Measurements from ENCODE around the gene BTG1. TPM values are rescaled to one million over a fixed set of nuclear protein-coding genes. Genes with fewer than 3 reads are reported as not detected.

BTG1 gene
- total and polyA plus RNA-seq, 2 of the 8 experiments (the other 6 are each of a cell fraction or from before 2014, with no cell fraction given), result 17.1 to 32.7 TPM

DNA sequence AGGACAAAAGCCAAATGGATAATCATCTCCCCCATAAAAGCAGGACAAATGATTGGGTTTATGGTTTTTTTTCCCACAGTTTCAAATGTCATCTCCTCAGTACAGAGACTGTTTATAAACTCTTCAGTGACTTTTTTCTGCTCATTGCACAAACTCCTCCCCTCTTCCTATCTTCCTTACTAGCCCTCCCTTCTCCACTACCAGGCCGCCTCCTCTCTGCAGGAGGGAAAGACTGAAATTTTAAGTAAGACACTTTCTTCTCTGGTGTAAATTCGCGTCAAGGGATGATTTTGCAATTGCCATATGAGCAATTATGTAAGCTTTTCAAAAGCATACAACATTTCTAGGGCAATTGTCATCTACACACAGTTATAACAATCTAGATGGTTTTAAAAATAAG lies 37.0 kb downstream of the BTG1 start:
- Histone ChIP-seq H3K4me3 (ENCODE audit: extremely low read depth in 1 of 4, insufficient read depth in 2 of 4, low read depth in 3 of 4, low read length in 4 of 4) (no peak overlapping the region), H3K4ac (replicated peaks; ENCODE audit: insufficient read length, low read depth, low read length) (no peak overlapping the region), H3K9me3 (ENCODE audit: insufficient read depth in 2 of 2, low read depth in 1 of 2, low read length in 1 of 2) (no peaks in the 10 kb centered on the region), H4K5ac (ENCODE audit: insufficient read length, low read depth, low read length) (no peak overlapping the region), H3K18ac (ENCODE audit: extremely low read depth, low read length) (no peak overlapping the region), H4K8ac (ENCODE audit: extremely low read depth, insufficient read depth, low read length) (no peak overlapping the region), H2AFZ (ENCODE audit: low read length) (no peak overlapping the region), H4K20me1 (replicated peaks in 1 of 2; ENCODE audit: control insufficient read depth in 1 of 2, insufficient read depth in 2 of 2, low read length in 2 of 2) (no peaks in the 10 kb centered on the region), H3K27ac (ENCODE audit: low read depth, low read length) (no peak overlapping the region), H2BK15ac (ENCODE audit: low read length) (no peak overlapping the region), H3K4me1 (replicated peaks in 1 of 4; ENCODE audit: control insufficient read depth in 3 of 4, insufficient read depth in 4 of 4, low read length in 3 of 4) (peaks cover 6 to 23% (median 17%) of the 10 kb centered on the region in 4 experiments), H3K14ac (ENCODE audit: insufficient read length) (no peak overlapping the region), H2BK20ac (ENCODE audit: low read length) (no peak overlapping the region), H2BK12ac (ENCODE audit: low read depth, low read length) (no peak overlapping the region), H3K79me1 (ENCODE audit: low read depth, low read length) (no peaks in the 10 kb centered on the region), H4K91ac (replicated peaks; ENCODE audit: insufficient read length, low read length) (no peak overlapping the region), H3K79me2 (ENCODE audit: control insufficient read depth in 1 of 2, insufficient read depth in 2 of 2, low read length in 2 of 2) (peaks cover 0 to 34% of the 10 kb centered on the region in 2 experiments; a peak in 2 of 4 replicates), H3K36me3 (ENCODE audit: control insufficient read depth in 2 of 4, insufficient read depth in 4 of 4, low read length in 3 of 4) (no peaks in the 10 kb centered on the region), H3K56ac (replicated peaks; ENCODE audit: insufficient read length, low read depth, low read length) (no peak overlapping the region), H3K4me2 (ENCODE audit: insufficient read depth in 1 of 2, low read depth in 2 of 2, low read length in 2 of 2) (no peak overlapping the region; a peak in 1 of 4 replicates), H3K27me3 (replicated peaks in 1 of 4; ENCODE audit: control insufficient read depth in 3 of 4, extremely low read depth in 1 of 4, insufficient read depth in 3 of 4, low read length in 3 of 4) (no peaks in the 10 kb centered on the region), H2AK5ac (ENCODE audit: low read depth, low read length) (no peak overlapping the region), H3K23me2 (ENCODE audit: low read depth, low read length) (no peaks in the 10 kb centered on the region), H2BK120ac (replicated peaks; ENCODE audit: low read depth, low read length) (no peak overlapping the region), H3K9ac (replicated peaks in 1 of 4; ENCODE audit: extremely low read depth in 1 of 4, low read depth in 3 of 4, low read length in 3 of 4) (no peak overlapping the region), H3K23ac (ENCODE audit: insufficient read length) (no peak overlapping the region), H2BK5ac (ENCODE audit: low read depth, low read length) (no peak overlapping the region)
- ChIA-PET POLR2A (ENCODE audit: partially characterized antibody) (interaction anchor here (1.3 to 4.7 kb wide), 2 partner anchors 36 to 37 kb away, joined by 3 to 40 read pairs; partner anchors contain the start of gene BTG1), CTCF (ENCODE audit: partially characterized antibody) (no interaction called here)
- FAIRE-seq, result no peak
- no peak for DNase-seq (ENCODE audit: low read depth in 1 of 2, low spot score in 2 of 2)
- TF ChIP-seq, protein P1, sequence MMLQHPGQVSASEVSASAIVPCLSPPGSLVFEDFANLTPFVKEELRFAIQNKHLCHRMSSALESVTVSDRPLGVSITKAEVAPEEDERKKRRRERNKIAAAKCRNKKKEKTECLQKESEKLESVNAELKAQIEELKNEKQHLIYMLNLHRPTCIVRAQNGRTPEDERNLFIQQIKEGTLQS (IDR thresholded peaks at IDR 0.05; ENCODE audit: insufficient read depth, low read depth, low read length), result no peak
- TF ChIP-seq NANOG (IDR thresholded peaks at IDR 0.05; ENCODE audit: insufficient read depth, low read depth, low read length, poor library complexity, severe bottlenecking), result no peak
- no peak for TF ChIP-seq CBX8 (IDR thresholded peaks at IDR 0.05; ENCODE audit: borderline replicate concordance, low read depth, low read length)
- 26% methylated on average over 3 of the region's 3 CpGs; no CpG with 5 or more reads in 1 of the 2 experiments for WGBS, 2 experiments (ENCODE audit: extremely low coverage in 1 of 2, insufficient coverage in 1 of 2, insufficient read length in 1 of 2, insufficient replicate concordance in 2 of 2, low coverage in 1 of 2, low lambda C conversion rate in 2 of 2, missing lambda C conversion rate in 1 of 2)
